GM21576 (cell line): ENCODE results near the gene LGALS13.
"Not testable (repeated sequence)": the region's sequence is repeated elsewhere in the genome, so short reads cannot be mapped to it uniquely, and the experiment has no call there.

Experiments used
- ATAC-seq: cut with Tn5 transposase; IDR thresholded peaks from one replicate; pipeline ENCODE4 v1.9.1; 2021; ENCODE audit warnings: mild to moderate bottlenecking, moderate library complexity; ENCODE audit not compliant: unreplicated experiment

LGALS13 gene

GRCh38 chr19:39613597-39613996, 11.3 kb downstream of the LGALS13 start:
- ATAC-seq: no peak

- no peak for ATAC-seq
These were observed 15.4 kb downstream of the LGALS13 start for GRCh38 chr19:39617745-39618144.

GRCh38 chr19:39623946-39624345, 21.6 kb downstream of the LGALS13 start:
- ATAC-seq: no peak

DNA sequence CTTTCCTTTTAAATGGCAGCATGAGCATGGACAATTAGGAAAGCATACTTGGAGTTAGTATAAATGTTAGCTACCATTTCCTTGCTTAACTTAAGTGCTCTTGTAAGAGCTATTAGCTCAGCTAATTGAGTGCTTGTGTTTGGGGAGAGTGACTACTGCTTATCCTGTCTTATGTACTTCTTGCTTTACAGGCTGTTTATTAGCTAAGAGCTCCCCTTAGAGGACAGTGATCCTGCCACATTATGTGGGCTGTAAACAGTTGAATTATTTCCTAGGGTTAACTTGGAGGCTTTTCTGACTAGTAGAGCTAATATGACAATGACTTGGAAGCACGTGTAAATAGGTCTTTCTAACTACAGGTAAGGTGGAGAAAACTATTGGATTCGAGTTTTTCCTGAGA, 25.3 kb downstream of the LGALS13 start:
- ATAC-seq: not testable (repeated sequence)

- ATAC-seq: no peak
These were observed 28.9 kb downstream of the LGALS13 start for GRCh38 chr19:39631178-39631577.

GRCh38 chr19:39631626-39632025, 29.3 kb downstream of the LGALS13 start:
- no peak for ATAC-seq

GRCh38 chr19:39637891-39638290, 35.6 kb downstream of the LGALS13 start:
- no peak for ATAC-seq

- no peak for ATAC-seq
These were observed 39.4 kb downstream of the LGALS13 start for GRCh38 chr19:39641773-39642172.

DNA sequence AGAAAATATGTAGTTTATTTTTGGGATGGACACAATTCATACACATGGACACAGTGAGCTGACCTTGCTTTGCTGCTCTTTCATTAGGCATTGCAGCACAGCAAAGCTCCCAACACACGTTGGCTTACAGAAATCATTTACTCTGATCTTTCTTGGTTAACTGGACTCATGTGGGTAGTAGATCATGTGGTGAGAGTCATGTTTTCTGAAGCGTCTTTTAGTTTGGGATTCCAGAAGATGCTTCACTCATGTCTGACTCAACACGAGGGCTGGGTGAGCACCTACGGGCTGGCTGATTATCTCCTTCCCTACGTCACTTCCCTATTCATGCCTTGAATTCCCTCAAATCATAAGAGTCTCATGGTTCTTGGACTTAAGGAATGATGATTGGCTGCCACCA, 41.3 kb downstream of the LGALS13 start:
- no peak for ATAC-seq

DNA sequence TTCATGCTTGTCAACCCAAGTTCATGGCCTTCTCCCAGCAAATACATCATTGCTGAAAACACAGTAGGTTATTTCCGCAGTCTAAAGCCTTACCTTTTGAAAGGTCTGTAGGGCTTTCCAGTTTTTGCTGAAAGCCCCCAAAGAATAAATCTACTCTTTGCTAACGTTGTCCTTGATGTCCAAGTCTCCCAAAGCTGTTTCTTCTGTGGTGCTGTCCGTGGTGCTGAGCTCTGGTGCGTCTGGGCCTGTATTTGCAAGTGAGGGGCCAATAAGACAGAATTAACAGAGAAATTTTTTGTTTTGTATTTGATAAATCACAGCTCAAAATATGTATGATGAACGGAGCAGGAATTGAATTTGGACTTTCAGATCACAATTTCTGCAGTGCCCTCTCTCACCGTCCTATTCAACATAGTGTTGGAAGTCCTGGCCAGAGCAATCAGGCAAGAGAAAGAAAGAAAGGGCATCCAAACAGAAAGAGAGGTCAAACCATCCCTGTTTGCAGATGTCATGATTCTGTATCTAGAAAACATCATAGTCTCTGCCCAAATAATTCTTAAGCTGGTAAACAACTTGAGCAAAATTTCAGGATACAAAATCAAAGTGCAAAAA, 43.6 kb downstream of the LGALS13 start:
- no peak for ATAC-seq

GRCh38 chr19:39647918-39648317, 45.6 kb downstream of the LGALS13 start:
- ATAC-seq: no peak

- no peak for ATAC-seq
These were observed 53.3 kb downstream of the LGALS13 start, which contains the start of gene LGALS16 for GRCh38 chr19:39655613-39656012. Gene LGALS16, plus strand, starts transcription at chr19:39655913. Its CDS starts 49 bp downstream, at chr19:39655962.
